ENCODE results near the gene SH3D19. TPM values are rescaled to one million over a fixed set of nuclear protein-coding genes. Genes with fewer than 3 reads are reported as not detected.

The SH3D19 gene
- total RNA-seq, 1 donor from 2014 or later, result 4.9 TPM

GRCh38 chr4:151169900-151170299, 155.5 kb downstream of the SH3D19 start:
- TF ChIP-seq, protein P1, sequence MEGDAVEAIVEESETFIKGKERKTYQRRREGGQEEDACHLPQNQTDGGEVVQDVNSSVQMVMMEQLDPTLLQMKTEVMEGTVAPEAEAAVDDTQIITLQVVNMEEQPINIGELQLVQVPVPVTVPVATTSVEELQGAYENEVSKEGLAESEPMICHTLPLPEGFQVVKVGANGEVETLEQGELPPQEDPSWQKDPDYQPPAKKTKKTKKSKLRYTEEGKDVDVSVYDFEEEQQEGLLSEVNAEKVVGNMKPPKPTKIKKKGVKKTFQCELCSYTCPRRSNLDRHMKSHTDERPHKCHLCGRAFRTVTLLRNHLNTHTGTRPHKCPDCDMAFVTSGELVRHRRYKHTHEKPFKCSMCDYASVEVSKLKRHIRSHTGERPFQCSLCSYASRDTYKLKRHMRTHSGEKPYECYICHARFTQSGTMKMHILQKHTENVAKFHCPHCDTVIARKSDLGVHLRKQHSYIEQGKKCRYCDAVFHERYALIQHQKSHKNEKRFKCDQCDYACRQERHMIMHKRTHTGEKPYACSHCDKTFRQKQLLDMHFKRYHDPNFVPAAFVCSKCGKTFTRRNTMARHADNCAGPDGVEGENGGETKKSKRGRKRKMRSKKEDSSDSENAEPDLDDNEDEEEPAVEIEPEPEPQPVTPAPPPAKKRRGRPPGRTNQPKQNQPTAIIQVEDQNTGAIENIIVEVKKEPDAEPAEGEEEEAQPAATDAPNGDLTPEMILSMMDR (IDR thresholded peaks at IDR 0.05; ENCODE audit: partially characterized antibody, unreplicated experiment), result no peak
- H3K9me3 Mint-ChIP-seq (ENCODE audit: unreplicated experiment), result peaks cover 3% of the 10 kb centered on the region
- peak overlapping the region; percentile 17 for H3K27ac Mint-ChIP-seq (ENCODE audit: unreplicated experiment)
- no peaks in the 10 kb centered on the region for H3K27me3 Mint-ChIP-seq (ENCODE audit: unreplicated experiment)
- H3K4me3 Mint-ChIP-seq (ENCODE audit: unreplicated experiment), result no peak overlapping the region
- no peaks in the 10 kb centered on the region for H3K36me3 Mint-ChIP-seq (ENCODE audit: unreplicated experiment)
- DNase-seq, result no peak
- peaks cover 21% of the 10 kb centered on the region for H3K4me1 Mint-ChIP-seq (ENCODE audit: low read depth, unreplicated experiment)

DNA sequence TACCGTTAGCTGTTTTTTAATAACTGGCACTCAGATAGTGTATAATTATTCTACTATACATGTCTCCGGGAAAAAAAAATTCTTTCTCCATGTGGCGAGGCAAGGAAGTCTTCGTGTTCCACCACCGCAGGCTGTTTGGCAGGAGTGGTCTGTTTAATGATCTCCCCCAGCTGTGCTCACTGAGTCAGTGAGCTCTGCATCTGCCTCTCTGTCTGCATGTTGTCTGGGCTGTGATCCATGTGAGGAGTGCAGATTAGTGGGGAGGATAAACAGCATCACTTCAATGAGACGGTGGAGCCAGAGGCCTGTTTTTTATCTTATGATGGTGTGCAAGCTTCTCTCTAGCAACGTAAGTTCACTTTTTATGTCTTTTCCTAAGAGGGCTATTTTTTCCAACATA, 156.2 kb downstream of the SH3D19 start:
- Mint-ChIP-seq H3K4me1 (ENCODE audit: low read depth, unreplicated experiment) (peaks cover 21% of the 10 kb centered on the region), H3K27me3 (ENCODE audit: unreplicated experiment) (no peaks in the 10 kb centered on the region), H3K9me3 (ENCODE audit: unreplicated experiment) (peaks cover 3% of the 10 kb centered on the region), H3K27ac (ENCODE audit: unreplicated experiment) (peak overlapping the region; percentile 36), H3K36me3 (ENCODE audit: unreplicated experiment) (no peaks in the 10 kb centered on the region), H3K4me3 (ENCODE audit: unreplicated experiment) (no peak overlapping the region)
- DNase-seq, result peak; percentile 22
- TF ChIP-seq, protein P1 (IDR thresholded peaks at IDR 0.05; ENCODE audit: partially characterized antibody, unreplicated experiment), result no peak

- TF ChIP-seq, protein P1 (IDR thresholded peaks at IDR 0.05; ENCODE audit: partially characterized antibody, unreplicated experiment), result no peak
- no peaks in the 10 kb centered on the region for H3K36me3 Mint-ChIP-seq (ENCODE audit: unreplicated experiment)
- peaks cover 21% of the 10 kb centered on the region for H3K4me1 Mint-ChIP-seq (ENCODE audit: low read depth, unreplicated experiment)
- H3K9me3 Mint-ChIP-seq (ENCODE audit: unreplicated experiment), result peaks cover 3% of the 10 kb centered on the region
- no peaks in the 10 kb centered on the region for H3K27me3 Mint-ChIP-seq (ENCODE audit: unreplicated experiment)
- DNase-seq, result no peak
- no peak overlapping the region for H3K27ac Mint-ChIP-seq (ENCODE audit: unreplicated experiment)
- no peak overlapping the region for H3K4me3 Mint-ChIP-seq (ENCODE audit: unreplicated experiment)
Measured at GRCh38 chr4:151167561-151167960, 157.8 kb downstream of the SH3D19 start.

- Mint-ChIP-seq H3K27me3 (ENCODE audit: unreplicated experiment) (no peaks in the 10 kb centered on the region), H3K36me3 (ENCODE audit: unreplicated experiment) (no peaks in the 10 kb centered on the region), H3K4me1 (ENCODE audit: low read depth, unreplicated experiment) (peaks cover 21% of the 10 kb centered on the region), H3K4me3 (ENCODE audit: unreplicated experiment) (no peak overlapping the region), H3K27ac (ENCODE audit: unreplicated experiment) (no peak overlapping the region), H3K9me3 (ENCODE audit: unreplicated experiment) (peaks cover 3% of the 10 kb centered on the region)
- no peak for DNase-seq
- TF ChIP-seq, protein P1 (IDR thresholded peaks at IDR 0.05; ENCODE audit: partially characterized antibody, unreplicated experiment), result no peak
Measured at GRCh38 chr4:151166636-151167035, 158.8 kb downstream of the SH3D19 start.

DNA sequence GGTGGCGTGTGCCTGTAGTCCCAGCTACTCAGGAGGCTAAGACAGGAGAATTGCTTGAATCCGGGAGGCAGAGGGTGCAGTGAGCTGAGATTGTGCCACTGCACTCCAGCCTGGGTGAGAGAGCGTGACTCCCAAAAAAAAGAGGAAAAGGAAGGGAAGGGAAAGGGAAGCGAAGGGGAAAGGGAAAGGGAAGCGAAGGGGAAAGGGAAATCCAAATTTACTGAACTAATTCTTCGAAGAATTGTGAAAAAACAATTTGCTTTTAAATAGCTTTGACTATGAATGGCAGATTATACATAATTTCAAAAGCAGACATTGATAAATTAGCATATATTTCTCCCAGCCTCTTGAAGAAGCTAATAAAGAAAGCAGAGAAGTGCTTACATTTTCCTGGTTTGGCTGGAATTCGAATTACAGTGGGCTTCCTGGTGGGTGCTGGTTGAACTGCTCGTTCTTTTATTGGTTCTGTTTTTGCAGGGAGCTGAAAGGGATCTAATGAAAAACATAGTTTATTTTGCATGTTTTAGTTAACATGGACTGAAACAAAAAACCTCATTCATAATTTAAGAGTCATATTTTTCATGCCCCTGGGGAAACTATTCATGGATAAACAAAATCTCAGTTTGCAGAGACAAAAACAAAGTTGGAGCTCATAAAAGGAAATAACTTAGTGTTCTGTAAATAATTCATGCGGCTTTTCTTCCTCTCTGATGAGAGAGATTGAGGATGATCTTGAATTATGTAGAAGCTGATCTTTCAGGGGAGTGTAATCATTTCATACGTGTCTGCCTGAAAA, 160.0 kb downstream of the SH3D19 start:
- Mint-ChIP-seq H3K9me3 (ENCODE audit: unreplicated experiment) (peaks cover 3% of the 10 kb centered on the region), H3K4me3 (ENCODE audit: unreplicated experiment) (no peak overlapping the region), H3K4me1 (ENCODE audit: low read depth, unreplicated experiment) (peaks cover 16% of the 10 kb centered on the region), H3K27me3 (ENCODE audit: unreplicated experiment) (no peaks in the 10 kb centered on the region), H3K27ac (ENCODE audit: unreplicated experiment) (no peak overlapping the region), H3K36me3 (ENCODE audit: unreplicated experiment) (no peaks in the 10 kb centered on the region)
- TF ChIP-seq, protein P1 (IDR thresholded peaks at IDR 0.05; ENCODE audit: partially characterized antibody, unreplicated experiment), result no peak
- DNase-seq, result no peak

All from glutamatergic neuron (in vitro differentiated cells).